HG03060 (cell line): Measurements from ENCODE around the gene ZMIZ1.

Experiments
- ATAC-seq: cut with Tn5 transposase; IDR thresholded peaks from one replicate; pipeline ENCODE4 v1.9.1; 2021; ENCODE audit warnings: low read depth, moderate number of reproducible peaks; ENCODE audit not compliant: unreplicated experiment

ZMIZ1 gene

GRCh38 chr10:79162022-79162421 lies 93.3 kb downstream of the ZMIZ1 start:
- ATAC-seq: no peak

- no peak for ATAC-seq
Measured at GRCh38 chr10:79162861-79163665, 94.3 kb downstream of the ZMIZ1 start.

GRCh38 chr10:79163666-79163975 lies 94.9 kb downstream of the ZMIZ1 start:
- no peak for ATAC-seq

GRCh38 chr10:79164075-79164474 lies 95.3 kb downstream of the ZMIZ1 start:
- ATAC-seq: no peak

- ATAC-seq: no peak
Measured at GRCh38 chr10:79165070-79165778, 96.5 kb downstream of the ZMIZ1 start.

GRCh38 chr10:79166312-79166721 lies 97.6 kb downstream of the ZMIZ1 start:
- ATAC-seq: no peak

GRCh38 chr10:79166741-79167140 lies 98.0 kb downstream of the ZMIZ1 start:
- ATAC-seq: no peak

- no peak for ATAC-seq
Measured at GRCh38 chr10:79167537-79167936, 98.8 kb downstream of the ZMIZ1 start.

GRCh38 chr10:79168210-79168609 lies 99.4 kb downstream of the ZMIZ1 start:
- ATAC-seq: no peak

GRCh38 chr10:79170226-79170752 lies 101.5 kb downstream of the ZMIZ1 start:
- no peak for ATAC-seq

GRCh38 chr10:79170993-79171392 lies 102.2 kb downstream of the ZMIZ1 start:
- ATAC-seq: no peak

- ATAC-seq: no peak
Measured at GRCh38 chr10:79171504-79171903, 102.7 kb downstream of the ZMIZ1 start.

- no peak for ATAC-seq
Measured at GRCh38 chr10:79172881-79173280, 104.1 kb downstream of the ZMIZ1 start.

- no peak for ATAC-seq
Measured at GRCh38 chr10:79173582-79174262, 105.0 kb downstream of the ZMIZ1 start.

- no peak for ATAC-seq
Measured at GRCh38 chr10:79176052-79176501, 107.3 kb downstream of the ZMIZ1 start.

- no peak for ATAC-seq
Measured at GRCh38 chr10:79176949-79177602, 108.3 kb downstream of the ZMIZ1 start.

GRCh38 chr10:79178070-79178576 lies 109.4 kb downstream of the ZMIZ1 start:
- no peak for ATAC-seq

- ATAC-seq: no peak
Measured at GRCh38 chr10:79178614-79179163, 109.9 kb downstream of the ZMIZ1 start.

- no peak for ATAC-seq
Measured at GRCh38 chr10:79179164-79179956, 110.6 kb downstream of the ZMIZ1 start.
